SK-N-MC (cell line): ENCODE data around the gene DPH7.

Experiments used
- EZH2 ChIP-seq: fragments of 200-600 bp; sonication (generic); IDR thresholded peaks from one replicate; pipeline ENCODE4 v1.6.1; 2017; ENCODE audit warnings: antibody characterized with exemption
- POLR2AphosphoS5 ChIP-seq: IDR thresholded peaks from 2 replicates; pipeline ENCODE4 v1.6.1; 2012; ENCODE audit warnings: mild to moderate bottlenecking, low read depth, low read length, borderline replicate concordance

GRCh38 chr9:137530331-137530730 is 48.4 kb downstream of the DPH7 start:
- TF ChIP-seq POLR2AphosphoS5 (no peak), EZH2 (no peak)
